ENCODE results near the gene CRACR2A. TPM values are rescaled to one million over a fixed set of nuclear protein-coding genes. Genes with fewer than 3 reads are reported as not detected.

The CRACR2A gene
- total RNA-seq, 2 experiments from 2014 or later = 32.4 to 34.3 TPM

DNA sequence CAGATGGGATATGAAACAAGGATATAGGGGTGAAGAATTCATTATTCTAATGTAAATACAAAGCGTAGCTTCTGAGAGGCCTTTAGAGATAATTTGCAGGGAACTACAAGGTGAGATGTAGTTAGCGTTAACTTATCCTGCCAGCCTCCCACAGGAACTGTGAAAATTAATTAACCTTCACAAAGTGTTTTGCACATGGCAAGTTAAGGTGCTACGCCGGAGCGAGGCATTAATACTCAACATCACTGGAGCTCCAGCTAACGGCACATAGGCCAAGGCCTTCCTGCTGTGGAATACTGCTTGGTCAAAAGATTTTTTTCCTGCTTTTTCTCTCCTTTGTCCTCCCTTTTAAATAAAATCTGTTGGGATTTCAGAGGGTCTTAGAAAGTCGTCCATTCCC is 86.5 kb downstream of the CRACR2A start:
- DNase-seq = no peak
- Mint-ChIP-seq H3K4me3 (no peak overlapping the region), H3K9me3 (no peaks in the 10 kb centered on the region), H3K27me3 (no peaks in the 10 kb centered on the region), H3K36me3 (ENCODE audit: low read depth) (peaks cover 20% of the 10 kb centered on the region), H3K4me1 (peaks cover 9% of the 10 kb centered on the region), H3K27ac (no peak overlapping the region)
- ChIA-PET POLR2A (interaction anchor here (1.0 kb wide), 1 partner anchor 85 kb away, joined by 3 read pairs; no protein-coding TSS in a partner anchor), CTCF (interaction anchor here (1.9 kb wide), 1 partner anchor 366 kb away, joined by 6 read pairs; no protein-coding TSS in a partner anchor)

DNA sequence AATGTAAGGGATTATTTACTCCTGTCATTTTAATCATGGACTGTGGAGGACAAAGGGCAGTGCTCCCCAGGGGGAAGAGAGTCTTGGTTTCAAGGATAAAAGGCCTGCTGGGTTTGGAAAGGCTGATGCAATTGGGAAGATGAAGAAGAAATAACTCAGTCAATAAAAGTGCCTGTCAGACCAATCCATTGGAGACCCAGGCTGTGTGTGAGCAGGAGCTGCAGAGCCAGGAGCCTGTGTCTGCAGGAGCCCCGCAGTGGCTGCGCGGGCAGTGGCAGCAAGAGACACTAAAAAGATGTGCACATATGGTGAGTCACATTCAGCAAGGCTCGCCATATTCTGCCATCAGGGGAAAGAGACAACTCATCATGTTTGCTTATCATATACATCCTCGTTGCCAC is 90.4 kb downstream of the CRACR2A start:
- Mint-ChIP-seq H3K9me3 (no peaks in the 10 kb centered on the region), H3K27ac (no peak overlapping the region), H3K36me3 (ENCODE audit: low read depth) (peaks cover 30% of the 10 kb centered on the region), H3K4me1 (no peaks in the 10 kb centered on the region), H3K27me3 (no peaks in the 10 kb centered on the region), H3K4me3 (no peak overlapping the region)
- POLR2A ChIA-PET = no interaction called here
- CTCF ChIA-PET = no interaction called here
- no peak for DNase-seq

DNA sequence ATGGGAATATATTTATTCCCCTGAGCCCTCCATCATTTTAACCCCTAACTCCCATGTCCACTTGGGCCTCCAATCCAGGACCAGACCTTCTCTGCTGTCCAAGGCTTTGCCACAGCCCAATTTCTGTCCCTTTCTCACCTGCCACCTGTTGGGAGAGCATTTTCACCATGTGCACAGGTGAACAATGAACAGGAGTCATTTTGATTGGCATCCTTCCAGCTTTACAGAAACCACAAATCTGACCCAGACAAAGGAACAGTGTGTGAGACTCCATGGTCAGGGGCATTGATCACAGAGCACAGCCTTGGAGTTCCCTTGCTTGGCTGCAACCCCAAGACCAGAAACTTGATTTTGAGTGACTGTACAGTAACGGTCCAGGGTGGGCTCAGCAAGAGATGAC is 91.9 kb downstream of the CRACR2A start:
- no peak overlapping the region for H3K4me3 Mint-ChIP-seq
- H3K27ac Mint-ChIP-seq = peak overlapping the region; percentile 19
- H3K9me3 Mint-ChIP-seq = no peaks in the 10 kb centered on the region
- no peaks in the 10 kb centered on the region for H3K27me3 Mint-ChIP-seq
- POLR2A ChIA-PET = no interaction called here
- no peaks in the 10 kb centered on the region for H3K4me1 Mint-ChIP-seq
- peaks cover 26% of the 10 kb centered on the region for H3K36me3 Mint-ChIP-seq (ENCODE audit: low read depth)
- DNase-seq = no peak
- CTCF ChIA-PET = interaction anchor here (1.2 kb wide), 1 partner anchor 143 kb away, joined by 3 read pairs; no protein-coding TSS in a partner anchor

GRCh38 chr12:3658327-3659163 is 94.4 kb downstream of the CRACR2A start:
- POLR2A ChIA-PET = no interaction called here
- no peaks in the 10 kb centered on the region for H3K9me3 Mint-ChIP-seq

GRCh38 chr12:3656946-3657622 is 95.8 kb downstream of the CRACR2A start:
- H3K36me3 Mint-ChIP-seq (ENCODE audit: low read depth) = peaks cover 37% of the 10 kb centered on the region
- ChIA-PET POLR2A (no interaction called here), CTCF (interaction anchor here (1.0 to 1.6 kb wide), 3 partner anchors 9 to 14 kb away, joined by 4 to 6 read pairs (median 4); no protein-coding TSS in a partner anchor)
- H3K27me3 Mint-ChIP-seq = no peaks in the 10 kb centered on the region
- peaks cover 4% of the 10 kb centered on the region for H3K4me1 Mint-ChIP-seq
- no peaks in the 10 kb centered on the region for H3K9me3 Mint-ChIP-seq
- DNase-seq = no peak
- H3K27ac Mint-ChIP-seq = no peak overlapping the region
- no peak overlapping the region for H3K4me3 Mint-ChIP-seq

More at GRCh38 chr12:3658327-3659163, 94.4 kb downstream of the CRACR2A start:
- Mint-ChIP-seq H3K27me3 (no peaks in the 10 kb centered on the region), H3K36me3 (ENCODE audit: low read depth) (peaks cover 29% of the 10 kb centered on the region), H3K27ac (no peak overlapping the region), H3K4me3 (no peak overlapping the region), H3K4me1 (no peaks in the 10 kb centered on the region)
- peak; percentile 35 for DNase-seq
- CTCF ChIA-PET = interaction anchor here (0.7 to 1.6 kb wide), 4 partner anchors 10 to 49 kb away, joined by 3 to 6 read pairs (median 4); no protein-coding TSS in a partner anchor

DNA sequence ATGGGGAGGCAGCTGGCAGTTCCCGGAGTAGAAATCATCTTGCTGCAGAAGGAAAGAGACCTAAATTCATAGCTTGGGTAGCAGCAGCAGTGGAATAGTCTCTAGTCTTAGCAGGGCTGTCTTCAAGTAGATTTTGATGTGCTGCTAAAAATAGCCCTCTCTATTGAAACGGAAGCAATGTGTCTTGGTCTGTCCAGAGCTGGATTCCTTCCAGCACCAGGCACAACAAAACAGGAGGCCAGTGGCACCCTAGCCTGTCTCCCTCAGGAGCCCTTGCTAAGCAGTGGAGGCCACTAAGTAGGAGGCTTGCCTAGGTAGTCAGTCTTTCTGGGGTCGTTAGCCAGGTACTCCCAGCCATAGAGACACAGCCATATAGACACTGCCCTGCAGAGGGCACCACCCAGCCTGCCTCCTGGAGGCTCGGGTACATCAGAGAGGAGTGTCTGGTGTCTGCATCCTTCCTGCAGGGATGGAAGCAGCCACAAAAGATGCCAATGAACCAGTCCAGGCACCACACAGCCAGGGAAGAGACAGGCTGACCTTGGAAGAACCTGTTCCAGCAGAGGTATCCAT is 97.5 kb downstream of the CRACR2A start:
- H3K4me1 Mint-ChIP-seq = peaks cover 17% of the 10 kb centered on the region
- H3K9me3 Mint-ChIP-seq = no peaks in the 10 kb centered on the region
- H3K36me3 Mint-ChIP-seq (ENCODE audit: low read depth) = peaks cover 35% of the 10 kb centered on the region
- peak; percentile 32 for DNase-seq
- POLR2A ChIA-PET = no interaction called here
- no peak overlapping the region for H3K27ac Mint-ChIP-seq
- H3K27me3 Mint-ChIP-seq = no peaks in the 10 kb centered on the region
- CTCF ChIA-PET = interaction anchor here (1.3 kb wide), 1 partner anchor 148 kb away, joined by 4 read pairs; no protein-coding TSS in a partner anchor
- H3K4me3 Mint-ChIP-seq = no peak overlapping the region

DNA sequence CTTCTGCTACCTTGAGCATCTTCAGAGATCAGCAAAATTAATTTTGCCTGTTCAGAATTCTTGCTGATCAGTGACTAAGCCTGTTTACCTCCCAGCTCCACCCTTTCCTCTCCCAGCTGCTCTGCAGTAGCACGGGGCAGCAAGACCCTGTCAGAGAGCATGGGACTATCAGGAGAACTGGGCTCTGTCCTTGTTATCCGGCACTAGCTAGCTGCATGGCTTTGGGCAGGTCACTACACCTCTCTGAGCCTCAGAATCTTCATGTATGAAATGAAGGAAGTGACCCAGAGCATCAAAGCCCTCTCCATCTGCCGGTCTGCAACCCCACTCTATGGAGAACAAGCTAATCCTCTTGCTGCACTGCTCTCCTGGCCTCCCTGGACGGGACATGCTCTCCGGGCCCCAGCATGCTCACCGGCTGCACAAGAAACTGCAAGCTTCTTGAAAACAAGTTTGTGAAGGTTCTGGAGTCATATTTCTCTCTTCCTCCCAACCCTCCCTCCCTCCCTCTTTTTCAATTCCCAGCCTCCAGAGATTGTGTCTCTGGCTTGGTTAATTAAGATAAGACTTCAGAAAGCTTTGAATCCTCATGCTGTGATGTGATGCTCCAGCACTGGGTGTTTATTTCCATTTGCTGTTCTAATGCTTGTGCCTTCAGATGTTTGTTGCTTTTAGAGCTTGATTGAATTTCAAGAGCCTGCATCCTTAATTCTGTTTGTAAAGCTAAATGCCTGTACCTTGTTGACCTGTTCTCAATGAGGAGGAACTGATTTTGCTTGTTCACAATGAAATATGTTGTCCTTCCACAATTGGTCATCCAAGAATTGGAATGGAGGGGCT is 101.1 kb downstream of the CRACR2A start:
- Mint-ChIP-seq H3K4me3 (no peak overlapping the region), H3K27me3 (no peaks in the 10 kb centered on the region), H3K4me1 (peaks cover 29% of the 10 kb centered on the region), H3K9me3 (no peaks in the 10 kb centered on the region), H3K36me3 (ENCODE audit: low read depth) (peaks cover 17% of the 10 kb centered on the region), H3K27ac (peak overlapping the region; percentile 38)
- ChIA-PET POLR2A (no interaction called here), CTCF (interaction anchor here (1.5 to 2.9 kb wide), 2 partner anchors 152 to 351 kb away, joined by 4 to 8 read pairs; no protein-coding TSS in a partner anchor)
- DNase-seq = no peak

GRCh38 chr12:3647504-3647903 is 105.4 kb downstream of the CRACR2A start:
- CTCF ChIA-PET = no interaction called here

GRCh38 chr12:3646561-3647241 is 106.2 kb downstream of the CRACR2A start:
- POLR2A ChIA-PET = no interaction called here
- CTCF ChIA-PET = no interaction called here
- H3K27ac Mint-ChIP-seq = no peak overlapping the region

More at GRCh38 chr12:3647504-3647903, 105.4 kb downstream of the CRACR2A start:
- no peaks in the 10 kb centered on the region for H3K27me3 Mint-ChIP-seq
- no peak overlapping the region for H3K4me3 Mint-ChIP-seq
- no peaks in the 10 kb centered on the region for H3K9me3 Mint-ChIP-seq
- peaks cover 32% of the 10 kb centered on the region for H3K4me1 Mint-ChIP-seq
- no peak for DNase-seq
- H3K27ac Mint-ChIP-seq = no peak overlapping the region
- POLR2A ChIA-PET = no interaction called here
- peaks cover 11% of the 10 kb centered on the region for H3K36me3 Mint-ChIP-seq (ENCODE audit: low read depth)

DNA sequence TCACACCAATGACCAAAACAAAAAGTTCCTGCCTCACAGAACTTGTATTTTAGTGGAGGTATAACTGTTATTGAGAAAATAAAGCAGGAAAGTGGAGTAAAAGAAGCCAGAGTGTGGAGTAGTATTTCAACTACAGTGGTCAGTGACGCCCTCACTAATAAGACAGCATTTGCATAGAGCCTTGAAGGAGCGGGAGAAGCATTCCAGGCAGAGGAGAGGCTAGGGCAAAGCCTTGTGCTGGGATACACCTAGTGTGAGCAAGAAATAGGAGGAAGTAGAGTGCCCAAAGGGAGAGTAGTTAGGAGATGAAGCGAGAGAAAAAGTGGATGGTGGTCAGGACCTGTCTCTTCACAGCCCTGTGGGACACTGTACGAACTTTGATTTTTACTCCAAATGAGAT is 107.8 kb downstream of the CRACR2A start:
- Mint-ChIP-seq H3K27ac (no peak overlapping the region), H3K27me3 (no peaks in the 10 kb centered on the region), H3K4me1 (peaks cover 15% of the 10 kb centered on the region), H3K36me3 (ENCODE audit: low read depth) (peaks cover 10% of the 10 kb centered on the region), H3K9me3 (no peaks in the 10 kb centered on the region), H3K4me3 (no peak overlapping the region)
- CTCF ChIA-PET = no interaction called here
- DNase-seq = no peak
- POLR2A ChIA-PET = no interaction called here

More at GRCh38 chr12:3646561-3647241, 106.2 kb downstream of the CRACR2A start:
- Mint-ChIP-seq H3K9me3 (no peaks in the 10 kb centered on the region), H3K4me3 (no peak overlapping the region), H3K27me3 (no peaks in the 10 kb centered on the region), H3K36me3 (ENCODE audit: low read depth) (peaks cover 10% of the 10 kb centered on the region), H3K4me1 (peaks cover 24% of the 10 kb centered on the region)
- no peak for DNase-seq

GRCh38 chr12:3644104-3644503 is 108.8 kb downstream of the CRACR2A start:
- no peak for DNase-seq
- Mint-ChIP-seq H3K4me3 (no peak overlapping the region), H3K27me3 (no peaks in the 10 kb centered on the region), H3K4me1 (peaks cover 15% of the 10 kb centered on the region), H3K27ac (no peak overlapping the region), H3K36me3 (ENCODE audit: low read depth) (peaks cover 10% of the 10 kb centered on the region), H3K9me3 (no peaks in the 10 kb centered on the region)
- CTCF ChIA-PET = interaction anchor here (0.6 kb wide), 1 partner anchor 656 kb away, joined by 3 read pairs; no protein-coding TSS in a partner anchor
- POLR2A ChIA-PET = no interaction called here

DNA sequence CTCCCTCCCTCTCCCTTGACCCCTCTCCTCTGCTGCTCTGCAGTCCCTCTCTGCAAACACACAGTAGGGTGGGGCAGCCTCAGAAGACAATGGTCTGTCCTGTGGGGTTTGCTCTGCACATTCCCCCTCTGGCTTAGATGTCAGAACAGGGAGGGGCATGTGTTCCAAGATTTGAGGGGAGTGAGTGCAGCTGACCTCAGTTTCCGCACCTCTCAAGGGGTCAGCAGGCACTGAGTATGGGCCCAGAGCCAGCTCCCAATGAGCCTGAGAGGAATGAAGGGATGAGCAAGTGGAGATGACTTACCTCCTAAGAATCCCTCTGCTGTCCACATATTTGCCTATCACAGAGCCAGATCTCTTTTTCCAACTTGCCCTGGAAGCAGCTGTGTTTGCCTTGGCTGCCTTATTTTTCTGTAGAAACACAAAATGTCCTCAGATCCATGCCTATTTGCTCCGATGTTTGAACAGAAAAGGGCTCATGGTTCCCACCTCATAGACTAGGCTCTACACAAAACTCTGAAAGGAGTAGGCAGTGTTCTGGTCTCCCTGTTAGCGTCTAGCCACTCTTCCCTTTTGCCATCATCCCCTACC is 111.4 kb downstream of the CRACR2A start:
- H3K36me3 Mint-ChIP-seq (ENCODE audit: low read depth) = peaks cover 17% of the 10 kb centered on the region
- no peak for DNase-seq
- ChIA-PET POLR2A (no interaction called here), CTCF (no interaction called here)
- peaks cover 2% of the 10 kb centered on the region for H3K4me1 Mint-ChIP-seq
- H3K27ac Mint-ChIP-seq = no peak overlapping the region
- no peak overlapping the region for H3K4me3 Mint-ChIP-seq
- no peaks in the 10 kb centered on the region for H3K27me3 Mint-ChIP-seq
- no peaks in the 10 kb centered on the region for H3K9me3 Mint-ChIP-seq

Data from activated CD4-positive, alpha-beta memory T cell treated with anti-CD3 and anti-CD28 coated beads, Interleukin-2, amount 10 ng/mL, durations not matched to agents 7 days and 5 days (primary cell).